MCF 10A (cell line): ENCODE data around the gene LRTM2. TPM values are rescaled to one million over a fixed set of nuclear protein-coding genes. Genes with fewer than 3 reads are reported as not detected.

Experiments
- BruUV-seq: library from RNA; stranded (reverse); fragments of 400-500 nt; replicated peaks from 2 replicates; lab custom pipeline; 2021; lab: Mats Ljungman, UMichigan
- CTCF ChIA-PET: fragments of 300-600 bp; sonication (Branson Sonifier 250); formaldehyde crosslinking; extraction: SDS; loops from one replicate; lab custom pipeline; 2021; ENCODE audit warnings: antibody characterized with exemption, inconsistent platforms; lab: Yijun Ruan, JAX
- POLR2A ChIA-PET: fragments of 300-600, 350-650 bp; sonication (Branson Sonifier 250); formaldehyde crosslinking; extraction: SDS; loops from one replicate; lab custom pipeline; 2020; ENCODE audit warnings: antibody characterized with exemption, inconsistent platforms; lab: Yijun Ruan, JAX
- DNase-seq: peaks from one replicate; pipeline ENCODE4 v3.0.0-alpha.2; 2018; ENCODE audit not compliant: unreplicated experiment
- H3K27ac Mint-ChIP-seq: one replicate; pipeline ENCODE4 v1.8.0; 2022; ENCODE audit warnings: mild to moderate bottlenecking, low read depth, mixed read lengths; ENCODE audit not compliant: unreplicated experiment
- H3K27me3 Mint-ChIP-seq: one replicate; pipeline ENCODE4 v1.8.0; 2022; ENCODE audit warnings: mixed read lengths; ENCODE audit not compliant: insufficient read depth, unreplicated experiment
- H3K36me3 Mint-ChIP-seq: one replicate; pipeline ENCODE4 v1.8.0; 2022; ENCODE audit warnings: mild to moderate bottlenecking, moderate library complexity, mixed read lengths; ENCODE audit not compliant: insufficient read depth, unreplicated experiment
- H3K4me1 Mint-ChIP-seq: one replicate; pipeline ENCODE4 v1.8.0; 2022; ENCODE audit warnings: mixed read lengths; ENCODE audit not compliant: insufficient read depth, unreplicated experiment
- H3K4me3 Mint-ChIP-seq: one replicate; pipeline ENCODE4 v1.8.0; 2022; ENCODE audit warnings: mild to moderate bottlenecking, moderate library complexity, mixed read lengths; ENCODE audit not compliant: unreplicated experiment
- H3K9me3 Mint-ChIP-seq: one replicate; pipeline ENCODE4 v1.8.0; 2022; ENCODE audit warnings: mixed read lengths; ENCODE audit not compliant: unreplicated experiment
- intact Hi-C: fragments of 100-400 bp; cut with micrococcal nuclease; formaldehyde crosslinking; loops from 2 replicates; pipeline ENCODE4 v1.14.1; 2022
- total RNA-seq: library from RNA; stranded (reverse); gene quantifications from 2 replicates; pipeline ENCODE4 v1.2.3, GENCODE V29; 2022
- TF ChIP-seq, protein P1 (sequence below): fragments of 200-600 bp; IDR thresholded peaks from one replicate; pipeline ENCODE4 v1.8.0; 2022; ENCODE audit warnings: antibody characterized with exemption, mild to moderate bottlenecking; ENCODE audit not compliant: unreplicated experiment

Gene LRTM2
- total RNA-seq, 1 experiment from 2014 or later: not detected

DNA sequence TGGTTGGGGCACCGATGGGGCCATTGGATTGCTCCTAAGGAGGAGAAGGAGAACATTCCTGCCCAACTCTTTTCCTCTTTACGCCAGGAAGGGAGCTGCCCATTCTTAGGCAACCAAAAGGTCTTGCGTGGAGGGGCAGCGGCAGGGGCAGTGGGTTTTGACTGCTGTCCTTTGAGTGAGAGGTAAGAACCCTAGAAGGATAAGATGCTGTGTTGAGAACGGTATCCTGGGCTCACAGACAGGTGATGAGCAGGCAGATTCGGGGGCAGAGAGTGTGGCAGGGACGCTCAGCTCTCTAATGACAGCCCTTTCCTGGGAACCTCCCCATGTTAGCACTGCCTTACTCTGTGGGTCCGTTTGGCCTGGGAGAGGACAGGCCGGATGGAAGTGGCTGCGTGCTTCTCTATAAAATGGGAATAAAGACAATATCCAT, 13.2 kb downstream of the LRTM2 start:
- POLR2A ChIA-PET: no interaction called here
- peaks cover 5% of the 10 kb centered on the region for H3K36me3 Mint-ChIP-seq
- CTCF ChIA-PET: interaction anchor here (0.6 to 0.9 kb wide), 3 partner anchors 20 to 656 kb away, joined by 3 to 4 read pairs (median 3); no protein-coding TSS in a partner anchor
- no peaks in the 10 kb centered on the region for H3K9me3 Mint-ChIP-seq
- intact Hi-C loops: no loop called here
- BruUV-seq: no TSS peak
- no peak overlapping the region for H3K27ac Mint-ChIP-seq
- H3K27me3 Mint-ChIP-seq: peaks cover 54% of the 10 kb centered on the region
- no peaks in the 10 kb centered on the region for H3K4me1 Mint-ChIP-seq
- no peak overlapping the region for H3K4me3 Mint-ChIP-seq
- TF ChIP-seq, protein P1, sequence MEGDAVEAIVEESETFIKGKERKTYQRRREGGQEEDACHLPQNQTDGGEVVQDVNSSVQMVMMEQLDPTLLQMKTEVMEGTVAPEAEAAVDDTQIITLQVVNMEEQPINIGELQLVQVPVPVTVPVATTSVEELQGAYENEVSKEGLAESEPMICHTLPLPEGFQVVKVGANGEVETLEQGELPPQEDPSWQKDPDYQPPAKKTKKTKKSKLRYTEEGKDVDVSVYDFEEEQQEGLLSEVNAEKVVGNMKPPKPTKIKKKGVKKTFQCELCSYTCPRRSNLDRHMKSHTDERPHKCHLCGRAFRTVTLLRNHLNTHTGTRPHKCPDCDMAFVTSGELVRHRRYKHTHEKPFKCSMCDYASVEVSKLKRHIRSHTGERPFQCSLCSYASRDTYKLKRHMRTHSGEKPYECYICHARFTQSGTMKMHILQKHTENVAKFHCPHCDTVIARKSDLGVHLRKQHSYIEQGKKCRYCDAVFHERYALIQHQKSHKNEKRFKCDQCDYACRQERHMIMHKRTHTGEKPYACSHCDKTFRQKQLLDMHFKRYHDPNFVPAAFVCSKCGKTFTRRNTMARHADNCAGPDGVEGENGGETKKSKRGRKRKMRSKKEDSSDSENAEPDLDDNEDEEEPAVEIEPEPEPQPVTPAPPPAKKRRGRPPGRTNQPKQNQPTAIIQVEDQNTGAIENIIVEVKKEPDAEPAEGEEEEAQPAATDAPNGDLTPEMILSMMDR: no peak
- DNase-seq: no peak

DNA sequence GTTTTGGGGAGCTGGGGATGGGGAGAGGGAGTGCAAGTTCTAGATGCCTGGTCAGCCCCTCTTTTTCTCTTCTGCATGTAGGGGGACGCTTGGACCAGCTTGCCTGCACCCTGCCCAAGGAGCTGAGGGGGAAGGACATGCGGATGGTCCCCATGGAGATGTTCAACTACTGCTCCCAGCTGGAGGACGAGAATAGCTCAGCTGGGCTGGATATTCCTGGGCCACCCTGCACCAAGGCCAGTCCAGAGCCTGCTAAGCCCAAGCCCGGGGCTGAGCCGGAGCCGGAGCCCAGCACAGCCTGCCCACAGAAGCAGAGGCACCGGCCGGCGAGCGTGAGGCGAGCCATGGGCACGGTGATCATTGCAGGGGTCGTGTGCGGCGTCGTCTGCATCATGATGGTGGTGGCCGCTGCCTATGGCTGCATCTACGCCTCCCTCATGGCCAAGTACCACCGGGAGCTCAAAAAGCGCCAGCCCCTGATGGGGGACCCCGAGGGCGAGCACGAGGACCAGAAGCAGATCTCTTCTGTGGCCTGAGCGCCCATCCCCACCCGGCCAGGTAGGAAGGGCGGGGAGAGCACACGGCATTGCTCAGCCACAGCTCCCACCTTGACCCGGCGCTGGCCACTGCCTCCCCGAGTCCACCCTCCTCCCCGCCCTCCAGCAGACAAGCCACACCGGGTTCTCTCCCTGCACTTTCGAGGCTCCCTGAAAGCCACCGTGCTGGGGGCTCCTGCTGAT, 14.0 kb downstream of the LRTM2 start:
- POLR2A ChIA-PET: interaction anchor here (0.6 kb wide), 1 partner anchor 391 kb away, joined by 3 read pairs; no protein-coding TSS in a partner anchor
- DNase-seq: no peak
- Mint-ChIP-seq H3K4me1 (no peaks in the 10 kb centered on the region), H3K36me3 (peaks cover 5% of the 10 kb centered on the region), H3K4me3 (no peak overlapping the region), H3K9me3 (no peaks in the 10 kb centered on the region), H3K27ac (no peak overlapping the region), H3K27me3 (peaks cover 62% of the 10 kb centered on the region)
- CTCF ChIA-PET: interaction anchor here (0.6 kb wide), 1 partner anchor 21 kb away, joined by 3 read pairs; no protein-coding TSS in a partner anchor
- TF ChIP-seq, protein P1: no peak
- BruUV-seq: no TSS peak
- intact Hi-C loops: no loop called here

DNA sequence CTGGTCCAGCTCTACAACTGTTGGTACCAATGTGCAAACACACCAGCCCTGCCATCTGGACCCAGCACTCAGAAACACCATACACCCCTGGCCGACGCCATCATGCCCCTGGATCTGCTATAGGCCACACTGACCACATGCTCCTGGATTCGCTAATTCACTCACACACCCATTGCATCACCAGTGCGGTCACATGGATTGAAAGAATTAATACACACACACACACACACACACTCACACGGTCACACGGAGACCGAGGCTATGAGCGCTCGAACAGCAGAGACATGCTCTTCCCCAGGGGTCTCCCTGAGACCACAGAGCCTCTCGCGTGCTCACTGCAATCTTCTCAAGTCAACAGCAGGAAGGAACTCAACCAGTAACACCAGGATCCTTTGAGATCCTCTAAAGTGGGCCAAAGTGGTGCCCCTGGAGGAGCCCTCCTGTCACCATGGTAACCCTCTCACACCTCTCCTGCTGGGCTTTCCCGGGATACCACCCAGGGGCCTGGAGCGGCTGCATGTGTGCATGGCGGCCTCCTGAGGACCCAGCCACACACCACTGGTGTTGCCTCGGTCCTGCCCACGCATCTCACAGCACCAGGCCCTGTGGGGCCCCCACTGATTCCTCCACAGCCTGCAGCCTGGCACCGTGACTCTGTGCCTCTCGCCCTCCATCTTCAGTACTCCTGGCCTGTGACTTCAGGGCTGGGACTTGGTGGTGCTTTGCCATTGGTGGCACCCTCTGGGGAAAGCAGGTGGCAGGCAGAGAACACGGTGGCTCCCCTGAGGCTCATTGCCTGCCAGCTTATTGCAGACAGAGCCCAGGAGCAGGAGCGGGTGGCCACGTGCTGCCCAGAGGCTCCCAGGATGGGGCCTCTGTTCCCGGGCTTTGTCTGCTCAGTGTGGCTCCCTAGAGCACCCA, 15.1 kb downstream of the LRTM2 start:
- Mint-ChIP-seq H3K4me3 (no peak overlapping the region), H3K4me1 (no peaks in the 10 kb centered on the region), H3K9me3 (no peaks in the 10 kb centered on the region), H3K27ac (no peak overlapping the region), H3K36me3 (peaks cover 5% of the 10 kb centered on the region), H3K27me3 (peaks cover 66% of the 10 kb centered on the region)
- BruUV-seq: no TSS peak
- ChIA-PET POLR2A (no interaction called here), CTCF (interaction anchor here (0.6 kb wide), 1 partner anchor 778 kb away, joined by 3 read pairs; no protein-coding TSS in a partner anchor)
- DNase-seq: no peak
- intact Hi-C loops: no loop called here
- TF ChIP-seq, protein P1: no peak
